HG03571 (cell line): ENCODE results near the gene ARSD.

Source experiments
- ATAC-seq: cut with Tn5 transposase; IDR thresholded peaks from one replicate; pipeline ENCODE4 v1.9.1; 2021; ENCODE audit not compliant: unreplicated experiment

The ARSD gene

GRCh38 chrX:2855761-2856160 is 73.4 kb downstream of the ARSD start:
- no peak for ATAC-seq

- no peak for ATAC-seq
Observed at GRCh38 chrX:2854918-2855317, 74.2 kb downstream of the ARSD start.
